HG03135 (cell line): Measurements from ENCODE around the gene FOXK2.

Experiments
- ATAC-seq: cut with Tn5 transposase; IDR thresholded peaks from one replicate; pipeline ENCODE4 v1.9.1; 2021; ENCODE audit warnings: mild to moderate bottlenecking, moderate library complexity; ENCODE audit not compliant: unreplicated experiment

The FOXK2 gene

DNA sequence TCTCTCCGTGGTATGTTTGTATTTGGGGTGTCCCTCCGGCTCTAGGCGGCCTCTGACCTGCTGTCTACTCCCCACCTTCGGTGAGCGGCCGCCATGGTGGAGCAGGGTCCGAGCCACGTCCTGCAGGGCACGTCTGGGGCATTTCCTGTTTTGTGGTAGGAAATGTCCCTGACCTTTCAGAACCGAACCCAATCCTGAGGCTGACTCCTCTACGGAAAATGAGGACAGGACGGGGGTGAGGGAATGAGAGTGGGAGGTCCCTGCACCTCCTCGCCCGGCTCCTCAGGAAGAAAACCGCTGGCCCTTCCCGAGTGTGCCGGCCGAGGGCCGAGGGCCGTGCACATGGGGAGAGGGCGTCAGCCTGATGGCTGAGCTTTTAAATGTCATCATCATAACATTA lies 83.0 kb downstream of the FOXK2 start:
- no peak for ATAC-seq

DNA sequence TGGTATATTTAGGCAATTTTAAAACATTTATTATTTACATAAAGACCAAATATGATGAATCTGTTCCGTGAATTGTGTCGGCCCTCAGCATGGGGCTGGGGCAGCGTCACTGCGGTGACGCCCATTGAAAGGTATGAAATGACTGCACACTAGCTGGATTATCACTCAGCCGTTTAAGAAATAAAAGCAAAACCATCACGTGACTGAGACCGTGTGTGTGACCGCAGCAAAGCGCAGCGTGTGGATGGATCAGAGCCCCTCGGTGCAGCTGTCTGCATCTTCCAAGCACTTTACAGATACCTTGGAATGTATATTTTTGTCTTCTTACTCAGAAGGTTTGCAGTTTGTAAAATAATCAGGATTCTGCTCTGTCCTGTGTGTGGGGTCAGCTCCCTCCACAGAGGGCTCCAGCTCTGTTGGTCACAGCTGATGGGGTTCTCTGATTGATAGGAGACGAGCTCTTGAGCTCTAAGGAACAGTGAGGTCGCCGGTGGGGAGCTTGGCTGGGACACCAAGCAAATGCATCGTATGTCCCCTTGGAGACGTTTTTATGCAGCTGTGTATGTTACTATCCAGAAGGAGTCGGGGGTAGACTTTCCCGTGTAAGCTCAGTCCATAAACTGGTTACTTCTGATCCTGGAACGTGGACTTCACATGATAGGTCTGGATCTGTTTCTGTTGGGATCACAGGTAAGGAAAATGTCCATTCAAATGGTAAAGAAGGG lies 83.6 kb downstream of the FOXK2 start:
- no peak for ATAC-seq

DNA sequence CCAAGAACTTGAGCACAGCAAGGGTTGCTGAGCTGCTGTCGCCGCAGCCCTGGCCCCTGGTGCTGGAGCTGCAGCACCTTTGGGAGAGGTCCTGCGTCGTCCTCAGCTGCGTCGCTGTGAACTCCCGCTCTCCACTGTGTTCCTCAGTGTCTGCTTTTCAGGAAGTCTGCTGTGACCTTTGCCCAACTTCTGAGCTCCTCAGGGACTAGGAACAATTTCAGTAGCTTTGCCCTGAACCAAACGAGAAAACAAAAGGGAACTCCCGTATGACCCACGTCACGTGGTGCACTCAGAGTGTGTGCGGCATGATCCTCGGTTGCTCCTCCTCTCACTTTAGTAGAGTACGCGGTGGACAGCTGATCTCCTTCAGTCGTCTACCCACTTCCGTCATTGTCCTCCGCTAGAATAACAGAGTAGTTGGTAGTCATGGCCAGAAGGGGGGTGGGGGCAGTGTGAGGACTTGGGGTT lies 84.5 kb downstream of the FOXK2 start:
- ATAC-seq: no peak

DNA sequence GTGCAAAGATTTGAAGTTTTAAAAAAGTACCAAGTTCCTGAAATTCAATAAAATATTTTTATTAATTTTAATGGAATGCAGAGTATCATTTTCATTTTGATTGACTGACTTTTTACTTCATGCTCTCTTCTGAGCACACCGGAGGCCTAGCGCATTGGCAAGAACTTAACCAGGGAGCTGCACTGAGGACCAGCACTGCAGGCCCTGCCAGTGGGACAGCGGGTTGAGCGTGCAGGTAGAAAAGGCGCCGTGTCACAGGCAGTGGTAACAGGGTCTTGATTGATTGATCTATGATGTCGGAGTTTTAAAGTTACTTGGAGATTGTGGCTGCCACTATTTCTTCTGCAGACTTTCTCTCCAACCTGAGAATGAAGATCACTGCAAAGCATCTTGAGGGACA lies 85.0 kb downstream of the FOXK2 start:
- no peak for ATAC-seq

DNA sequence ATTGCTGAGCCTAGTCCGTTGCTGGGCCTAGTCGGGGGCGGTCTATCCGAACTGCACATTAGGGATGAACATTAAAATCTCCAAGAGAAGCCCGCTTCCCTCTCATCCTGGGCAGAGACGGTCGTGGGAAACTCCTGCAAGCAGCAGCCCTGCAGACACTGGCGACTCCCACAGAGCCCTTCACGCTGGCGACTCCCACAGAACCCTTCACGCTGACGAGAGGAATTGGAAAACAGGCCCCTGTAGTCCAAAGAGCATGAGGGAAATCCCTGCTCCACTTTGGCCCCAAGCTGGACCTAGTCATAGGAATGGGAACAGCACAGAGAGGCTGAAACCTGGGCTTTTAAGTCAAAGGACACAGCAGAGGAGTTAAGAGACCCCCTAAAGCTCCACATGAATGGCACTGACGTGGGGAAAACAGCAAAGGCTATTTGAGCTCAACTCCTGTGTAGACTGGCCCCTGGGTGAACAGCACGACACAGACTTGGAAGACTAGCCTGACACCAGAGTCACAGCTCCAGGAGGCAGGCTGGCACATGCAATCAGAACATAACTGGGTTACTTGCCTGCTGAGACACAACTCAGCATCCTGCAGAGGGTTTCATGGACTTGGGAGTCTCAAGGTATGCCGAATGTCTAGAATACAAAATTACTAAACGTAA lies 86.5 kb downstream of the FOXK2 start:
- no peak for ATAC-seq

DNA sequence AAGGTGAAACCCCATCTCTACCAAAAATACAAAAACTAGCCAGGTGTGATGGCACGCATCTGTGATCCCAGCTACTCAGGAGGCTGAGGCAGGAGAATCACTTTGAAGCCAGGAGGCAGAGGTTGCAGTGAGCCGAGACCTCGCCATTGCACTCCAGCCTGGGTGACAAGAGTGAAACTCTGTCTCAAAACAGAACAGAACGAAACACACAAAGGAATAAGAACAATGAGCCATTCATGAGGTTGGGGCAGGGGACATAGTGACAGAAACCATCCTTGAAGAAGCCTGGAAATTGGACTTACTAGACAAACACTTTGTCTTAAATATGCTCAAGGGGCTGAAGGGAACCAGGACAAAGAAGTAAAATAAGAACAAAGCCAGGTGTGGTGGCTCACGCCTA lies 89.3 kb downstream of the FOXK2 start:
- ATAC-seq: no peak

DNA sequence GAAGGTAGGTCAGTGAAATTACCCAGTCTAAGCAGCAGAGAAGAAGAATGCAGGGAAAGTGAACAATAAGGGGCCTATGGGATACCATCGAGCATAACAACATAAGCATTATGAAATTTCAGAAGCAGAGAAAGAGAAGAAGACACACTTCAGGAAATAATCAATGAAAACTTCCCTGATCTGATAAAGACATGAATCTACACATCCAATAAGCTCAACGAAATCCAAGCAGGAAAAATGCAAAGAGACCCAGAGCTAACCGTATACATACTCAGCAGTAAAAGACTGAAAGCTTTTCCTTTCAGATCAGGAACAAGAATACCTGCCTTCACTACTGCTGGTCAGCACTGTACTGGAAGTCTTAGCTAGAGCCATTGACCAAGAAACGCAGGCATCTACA lies 90.1 kb downstream of the FOXK2 start:
- no peak for ATAC-seq

DNA sequence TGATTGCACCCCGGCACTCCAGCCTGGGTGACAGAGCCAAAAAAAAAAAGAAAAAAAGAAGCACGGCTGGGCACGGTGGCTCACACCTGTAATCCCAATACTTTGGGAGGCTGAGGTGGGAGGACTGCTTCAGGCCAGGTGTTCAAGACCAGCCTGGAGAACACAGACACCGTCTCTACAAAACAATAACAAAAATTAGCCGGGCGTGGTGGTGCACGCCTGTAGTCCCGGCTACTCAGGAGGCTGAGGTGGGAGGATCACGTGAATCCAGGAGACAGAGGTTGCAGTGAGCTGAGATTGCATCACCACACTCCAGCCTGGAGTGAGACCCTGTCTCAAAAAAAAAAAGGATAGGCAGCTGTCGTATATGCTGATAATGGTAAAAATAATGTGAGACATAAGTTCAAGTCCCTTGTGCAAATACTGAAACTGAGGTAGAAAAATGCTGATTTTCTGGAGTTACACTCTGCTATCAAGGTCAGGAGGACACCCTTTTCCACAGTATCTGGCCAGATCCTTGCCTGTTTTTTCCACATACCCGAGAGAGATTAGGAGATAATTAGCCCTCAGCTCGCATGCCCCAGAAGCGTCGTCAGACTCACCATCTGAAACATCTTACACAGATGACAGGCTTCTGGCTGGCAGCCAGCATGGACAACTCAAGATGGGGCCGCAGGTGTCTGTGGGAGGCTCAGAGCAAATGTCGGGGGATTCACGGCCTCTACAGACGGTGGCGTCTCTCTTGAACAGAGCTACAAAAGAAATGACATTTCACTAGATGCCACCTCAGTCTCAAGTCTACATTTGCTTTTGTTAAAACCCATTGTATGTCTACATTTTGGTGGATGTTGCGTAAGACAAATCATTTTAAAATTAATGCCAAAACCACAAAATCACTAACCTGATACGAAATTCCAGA lies 91.9 kb downstream of the FOXK2 start:
- ATAC-seq: no peak

DNA sequence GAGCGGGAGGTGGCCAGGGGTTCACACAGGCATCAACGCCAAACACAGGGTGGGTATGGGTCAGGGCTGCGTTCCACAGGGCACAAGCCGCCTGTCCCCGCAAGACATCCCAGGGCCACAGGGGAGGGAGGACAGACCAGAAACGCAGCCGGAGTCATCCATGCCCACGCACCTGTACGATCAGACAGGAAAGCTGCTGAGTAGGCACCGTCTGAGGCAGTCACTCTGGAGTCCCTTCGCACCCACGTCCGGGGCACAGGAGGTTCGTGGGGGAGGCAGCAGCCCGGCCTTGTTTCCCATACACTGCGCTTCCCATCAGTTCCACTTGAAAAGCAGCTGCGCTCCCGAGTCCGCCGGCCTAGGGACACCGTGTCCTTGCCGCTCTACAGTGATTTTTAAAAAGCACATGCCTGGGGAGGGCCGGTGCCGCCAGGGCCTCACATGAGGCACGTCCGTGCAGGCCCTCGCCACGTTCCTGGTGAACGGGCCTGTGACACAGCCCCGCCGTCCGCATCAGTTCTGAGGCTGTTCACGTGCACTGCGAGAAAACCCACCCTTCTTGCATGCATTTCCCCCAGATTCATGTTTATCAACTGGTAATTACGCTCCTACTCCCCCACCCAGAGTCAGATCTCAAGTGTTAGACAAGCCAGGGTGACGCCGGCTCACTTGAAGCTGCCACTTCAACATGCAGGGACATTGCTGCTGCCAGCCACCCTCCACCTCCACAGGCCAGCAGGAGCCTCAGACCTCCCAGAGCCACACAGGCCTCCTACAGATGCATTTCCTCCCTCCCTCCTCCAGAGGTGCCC lies 94.0 kb downstream of the FOXK2 start:
- ATAC-seq: no peak

DNA sequence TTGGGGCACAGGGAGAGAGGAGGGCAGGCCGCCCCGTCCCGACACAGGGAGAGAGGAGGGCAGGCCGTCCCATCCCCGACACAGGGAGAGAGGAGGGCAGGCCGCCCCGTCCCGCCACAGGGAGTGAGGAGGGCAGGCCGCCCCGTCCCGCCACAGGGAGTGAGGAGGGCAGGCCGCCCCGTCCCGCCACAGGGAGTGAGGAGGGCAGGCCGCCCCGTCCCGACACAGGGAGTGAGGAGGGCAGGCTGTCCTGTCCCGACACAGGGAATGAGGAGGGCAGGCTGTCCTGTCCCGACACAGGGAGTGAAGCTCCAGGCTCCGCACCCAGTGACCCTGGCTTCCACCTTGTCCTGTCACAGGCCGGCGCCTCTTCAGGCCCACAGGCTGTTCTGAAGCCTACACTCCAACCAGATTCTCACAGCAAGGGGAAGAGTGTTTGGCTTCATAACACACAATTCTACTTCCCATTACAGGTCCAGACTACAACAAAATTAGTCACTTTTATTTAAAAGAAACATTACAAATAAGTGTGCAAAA lies 94.6 kb downstream of the FOXK2 start:
- no peak for ATAC-seq

DNA sequence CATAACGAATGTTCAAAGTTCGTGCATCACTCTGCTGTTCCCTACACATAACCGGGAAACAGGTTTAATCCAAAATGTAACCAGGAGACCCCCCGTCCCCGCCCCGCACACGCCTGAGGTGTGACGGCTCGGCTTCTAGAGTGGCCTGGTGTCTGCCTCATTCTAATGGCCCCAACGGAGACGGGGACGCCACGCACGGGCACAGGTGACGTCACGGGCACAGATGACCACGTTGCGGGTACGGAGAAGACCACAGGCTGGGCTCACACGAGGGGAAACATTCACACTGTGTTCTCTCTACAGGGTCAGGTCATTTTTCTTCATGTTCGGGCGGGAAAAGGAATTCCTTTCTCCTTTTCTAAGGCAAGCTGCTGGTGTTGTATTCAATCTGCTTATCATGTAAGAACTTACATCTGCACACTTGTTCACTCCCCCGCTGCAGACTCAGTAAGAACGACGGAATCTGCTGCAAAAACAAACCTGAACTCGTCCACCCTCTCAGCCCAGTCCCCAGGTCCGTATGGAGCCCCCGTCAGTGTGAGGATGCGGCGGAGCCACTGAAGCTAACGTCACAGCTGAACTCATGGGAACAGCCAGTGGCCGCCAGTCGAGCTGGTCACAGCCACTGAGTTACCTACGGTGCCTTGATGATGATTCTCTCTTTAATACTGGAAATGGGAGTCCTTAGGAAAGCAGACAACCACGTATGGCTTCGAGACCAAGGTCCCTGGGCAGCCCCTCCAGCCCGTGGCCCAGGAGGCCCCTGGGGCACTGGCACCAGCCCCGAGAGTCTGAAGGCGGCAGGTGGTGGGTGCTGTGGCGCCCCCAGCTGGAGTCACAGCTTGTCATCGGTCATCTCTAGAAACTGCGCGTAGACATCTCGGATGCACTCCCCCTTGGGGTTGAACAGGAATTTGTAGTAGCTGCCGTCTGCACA lies 95.8 kb downstream of the FOXK2 start:
- ATAC-seq: no peak

DNA sequence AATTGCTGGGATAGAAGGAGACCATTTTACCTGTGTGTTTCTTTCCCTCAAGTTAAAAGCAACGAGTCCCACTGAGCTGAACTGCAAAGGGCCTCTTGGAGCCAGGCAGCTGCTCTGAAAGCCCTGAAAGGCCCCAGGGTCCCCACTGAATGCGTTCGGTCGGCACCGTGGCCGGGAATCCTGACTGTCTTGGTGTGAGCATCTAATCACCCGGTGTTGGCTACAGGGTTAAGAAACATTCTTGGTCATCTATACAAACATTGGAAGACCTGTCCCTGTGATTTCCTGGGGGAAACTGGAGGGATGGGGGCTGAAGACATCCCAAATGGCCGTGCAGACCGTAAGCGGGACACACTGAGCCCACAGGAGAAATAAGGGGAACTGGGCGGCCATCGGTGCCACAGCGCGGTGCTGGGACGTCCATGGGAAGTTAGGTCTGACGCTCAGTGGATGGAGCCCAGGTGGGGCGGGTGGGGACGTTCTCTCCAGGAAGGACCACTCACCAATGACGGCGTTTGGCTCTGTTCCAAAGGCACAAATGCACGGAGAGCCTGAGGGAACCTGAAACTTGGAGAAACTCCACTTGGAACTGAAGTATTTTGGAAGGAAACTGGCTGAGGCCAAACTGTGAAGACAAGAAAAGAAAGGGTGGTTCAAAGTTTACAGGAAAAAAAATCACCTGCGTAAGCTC lies 96.6 kb downstream of the FOXK2 start:
- ATAC-seq: no peak

DNA sequence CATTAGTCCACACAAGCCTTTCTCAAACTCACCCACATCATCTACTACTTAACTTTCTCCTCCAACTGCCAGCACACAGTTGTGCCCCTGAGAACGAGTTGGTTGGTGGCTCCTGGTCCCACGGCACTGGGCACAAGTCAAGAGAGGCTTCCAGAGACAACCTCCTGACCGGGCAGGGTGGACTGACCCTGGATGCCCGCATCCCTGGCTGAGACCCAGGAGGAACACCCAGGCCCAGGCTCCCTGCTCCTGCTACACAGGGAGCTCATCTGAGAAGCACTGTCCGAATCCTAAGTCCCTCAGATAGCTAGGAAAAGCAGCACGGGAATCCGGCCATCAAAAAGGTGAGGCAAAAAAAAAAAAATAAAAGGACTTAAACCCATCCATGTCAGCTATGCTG lies 99.7 kb downstream of the FOXK2 start:
- no peak for ATAC-seq

DNA sequence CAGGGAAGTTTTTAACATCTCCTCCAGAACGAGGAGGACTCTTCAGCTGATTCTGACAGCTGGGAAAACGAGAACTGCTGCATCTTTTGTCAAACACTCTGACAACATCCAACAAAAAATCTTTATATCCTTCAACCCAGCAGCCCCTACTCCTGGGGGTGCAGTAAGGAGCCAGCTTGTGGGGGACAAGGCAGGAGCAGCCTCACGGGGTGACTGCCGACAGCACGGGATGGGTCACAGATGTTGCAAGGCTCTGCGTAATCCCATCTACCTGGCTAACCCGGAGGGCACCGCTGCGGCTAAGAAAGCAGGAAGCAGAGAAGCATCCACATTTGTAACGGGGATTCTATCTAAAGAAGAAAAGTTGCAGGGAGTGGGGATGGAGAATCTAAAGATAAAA lies 100.1 kb downstream of the FOXK2 start:
- ATAC-seq: no peak

DNA sequence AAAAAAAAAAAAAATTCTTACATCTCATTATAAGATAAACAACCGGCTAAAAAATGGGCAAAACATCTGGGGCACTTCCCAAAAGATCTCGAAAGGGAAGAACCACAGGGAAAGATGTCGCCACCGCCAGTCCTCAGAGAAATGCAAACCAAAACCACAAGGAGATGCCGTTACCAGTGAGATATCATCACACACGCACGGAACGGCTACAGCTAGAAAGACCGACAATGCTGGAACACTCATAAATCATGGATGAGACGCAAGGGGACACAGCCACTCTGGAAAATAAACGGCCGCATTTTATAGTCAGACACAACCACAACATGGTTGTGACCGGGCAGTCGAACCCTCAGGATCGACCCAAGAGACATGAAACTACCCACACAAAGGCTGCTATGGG lies 104.2 kb downstream of the FOXK2 start:
- no peak for ATAC-seq

DNA sequence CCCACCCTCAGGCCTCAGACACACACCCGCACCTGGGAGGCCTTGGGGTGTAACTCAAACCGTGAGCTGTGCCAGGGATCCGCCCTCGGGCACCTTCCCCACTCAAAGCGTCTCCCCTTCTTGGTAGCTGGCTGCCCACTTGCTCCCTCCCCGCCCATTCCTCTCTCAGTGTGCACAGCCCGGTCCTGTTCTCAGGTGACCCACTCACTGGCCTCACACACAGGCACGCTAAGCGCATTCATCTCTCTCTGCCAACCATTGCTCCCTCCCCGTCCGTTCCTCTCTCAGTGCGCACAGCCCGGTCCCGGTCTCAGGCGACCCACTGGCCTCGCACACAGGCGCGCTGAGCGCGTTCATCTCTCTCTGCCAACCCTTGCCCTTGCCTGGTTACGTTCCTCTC lies 107.9 kb downstream of the FOXK2 start:
- no peak for ATAC-seq

DNA sequence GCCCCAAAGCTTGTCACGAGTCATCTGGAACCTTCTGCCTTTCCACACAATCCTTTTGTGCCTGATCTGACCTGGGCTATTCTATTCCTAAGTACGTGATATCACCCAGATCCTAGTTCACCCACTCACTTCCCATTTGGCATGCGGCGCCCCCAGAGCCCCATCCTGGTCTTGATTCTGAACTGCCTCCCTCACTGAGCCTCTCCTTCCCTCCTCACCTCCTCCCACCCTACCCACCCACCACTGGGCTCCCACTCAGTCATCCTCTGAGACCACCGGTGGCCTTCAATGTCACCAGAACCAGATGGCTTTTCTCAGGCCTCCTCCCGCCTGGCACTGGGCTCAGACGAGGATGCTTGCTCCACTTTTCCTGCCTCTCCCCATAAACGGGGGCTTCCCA lies 110.2 kb downstream of the FOXK2 start:
- ATAC-seq: no peak

DNA sequence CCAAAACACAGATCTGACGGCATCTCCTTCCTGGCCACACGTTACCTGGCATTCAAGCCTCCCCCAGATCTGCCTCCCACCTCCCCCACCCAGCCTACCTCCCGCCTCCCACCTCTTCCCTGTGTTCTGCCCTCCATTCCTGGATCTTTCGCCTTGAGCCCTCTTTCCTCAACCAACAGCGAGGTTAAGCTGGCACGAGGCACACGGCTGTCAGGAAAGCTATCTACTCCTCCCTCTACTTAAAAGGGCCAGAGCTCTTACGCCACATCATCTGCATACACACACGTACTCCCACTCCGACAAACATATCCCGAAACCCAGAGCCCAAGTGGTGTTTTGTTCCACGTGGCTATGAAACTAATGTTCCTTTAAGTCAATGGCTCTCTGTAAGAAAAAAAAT lies 110.7 kb downstream of the FOXK2 start:
- ATAC-seq: no peak

DNA sequence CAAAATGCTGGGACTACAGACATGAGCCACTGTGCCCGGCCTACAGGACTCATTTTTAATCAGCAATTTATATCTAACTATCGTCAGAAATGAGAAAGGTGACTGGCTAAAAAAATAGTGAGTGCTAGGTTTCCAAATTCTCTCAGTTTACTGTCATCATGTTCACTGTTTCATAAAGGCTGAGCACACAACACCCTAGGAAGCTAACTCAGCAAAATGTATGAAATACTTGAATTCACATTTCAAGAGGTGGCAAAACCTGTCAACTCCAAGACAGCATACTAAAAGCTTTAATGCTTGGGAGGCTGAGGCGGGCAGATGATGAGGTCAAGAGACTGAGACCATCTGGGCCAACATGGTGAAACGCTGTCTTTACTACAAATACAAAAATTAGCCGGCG lies 112.0 kb downstream of the FOXK2 start:
- no peak for ATAC-seq
